22Rv1 (cell line): ENCODE results near the gene SRPK1.

ENCODE experiments used
- ZFX ChIP-seq: fragments of 450-650 bp; IDR thresholded peaks from 2 replicates; pipeline ENCODE4 v1.6.1; 2017; ENCODE audit warnings: antibody characterized with exemption, borderline replicate concordance
- TF ChIP-seq, protein P1 (sequence below): fragments of 450-650 bp; IDR thresholded peaks from 2 replicates; pipeline ENCODE4 v1.5.1; 2017; ENCODE audit warnings: mild to moderate bottlenecking

DNA sequence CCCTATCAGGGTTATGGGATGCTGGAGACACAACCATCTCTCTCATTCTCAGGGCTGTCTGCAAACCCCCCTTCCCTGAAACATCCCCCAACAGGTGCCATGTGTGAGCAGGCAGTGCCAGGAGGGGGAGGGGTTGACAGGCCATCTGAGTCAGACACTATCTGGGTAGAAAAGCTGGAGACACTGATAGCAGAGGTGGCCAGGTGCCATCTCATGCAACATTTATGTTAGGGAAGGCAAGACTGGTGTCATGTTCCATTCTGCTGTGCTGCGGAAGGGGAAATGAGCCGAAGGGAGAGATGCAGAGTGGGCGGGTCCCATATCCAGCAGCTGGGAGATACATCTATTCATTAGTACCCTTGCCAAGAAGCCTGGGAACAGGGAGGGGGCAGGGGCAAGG lies 112.2 kb downstream of the SRPK1 start:
- TF ChIP-seq, protein P1, sequence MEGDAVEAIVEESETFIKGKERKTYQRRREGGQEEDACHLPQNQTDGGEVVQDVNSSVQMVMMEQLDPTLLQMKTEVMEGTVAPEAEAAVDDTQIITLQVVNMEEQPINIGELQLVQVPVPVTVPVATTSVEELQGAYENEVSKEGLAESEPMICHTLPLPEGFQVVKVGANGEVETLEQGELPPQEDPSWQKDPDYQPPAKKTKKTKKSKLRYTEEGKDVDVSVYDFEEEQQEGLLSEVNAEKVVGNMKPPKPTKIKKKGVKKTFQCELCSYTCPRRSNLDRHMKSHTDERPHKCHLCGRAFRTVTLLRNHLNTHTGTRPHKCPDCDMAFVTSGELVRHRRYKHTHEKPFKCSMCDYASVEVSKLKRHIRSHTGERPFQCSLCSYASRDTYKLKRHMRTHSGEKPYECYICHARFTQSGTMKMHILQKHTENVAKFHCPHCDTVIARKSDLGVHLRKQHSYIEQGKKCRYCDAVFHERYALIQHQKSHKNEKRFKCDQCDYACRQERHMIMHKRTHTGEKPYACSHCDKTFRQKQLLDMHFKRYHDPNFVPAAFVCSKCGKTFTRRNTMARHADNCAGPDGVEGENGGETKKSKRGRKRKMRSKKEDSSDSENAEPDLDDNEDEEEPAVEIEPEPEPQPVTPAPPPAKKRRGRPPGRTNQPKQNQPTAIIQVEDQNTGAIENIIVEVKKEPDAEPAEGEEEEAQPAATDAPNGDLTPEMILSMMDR, result no peak
- TF ChIP-seq ZFX, result no peak
